Measurements from ENCODE around the gene SPINK8. TPM values are rescaled to one million over a fixed set of nuclear protein-coding genes. Genes with fewer than 3 reads are reported as not detected.

SPINK8 gene
- total RNA-seq, 2 donors from 2014 or later = not detected

- no peak for ATAC-seq
- H3K9me3 Mint-ChIP-seq = no peaks in the 10 kb centered on the region
- H3K4me3 Mint-ChIP-seq = no peak overlapping the region
- H3K27me3 Mint-ChIP-seq = peaks cover 16 to 26% of the 10 kb centered on the region in 2 donors
- peaks cover 12 to 16% of the 10 kb centered on the region in 2 donors for H3K4me1 Mint-ChIP-seq (ENCODE audit: low read depth in 2 of 2)
- no peak overlapping the region for H3K27ac Mint-ChIP-seq
- H3K36me3 Mint-ChIP-seq = no peaks in the 10 kb centered on the region
- no peak for DNase-seq (ENCODE audit: low spot score)
Observed at GRCh38 chr3:48305396-48305795, 28.1 kb downstream of the SPINK8 start.

- H3K4me1 Mint-ChIP-seq (ENCODE audit: low read depth in 2 of 2) = peaks cover 29 to 35% of the 10 kb centered on the region in 2 donors
- H3K36me3 Mint-ChIP-seq = peaks cover 5% of the 10 kb centered on the region
- DNase-seq (ENCODE audit: low spot score) (no peak), ATAC-seq (no peak)
- peak overlapping the region; percentile 84 for H3K4me3 Mint-ChIP-seq
- peak overlapping the region; percentile 72 to 87 for H3K27ac Mint-ChIP-seq
- peaks cover 6 to 13% of the 10 kb centered on the region in 2 donors for H3K27me3 Mint-ChIP-seq
- no peaks in the 10 kb centered on the region for H3K9me3 Mint-ChIP-seq
Observed at GRCh38 chr3:48303021-48303420, 30.4 kb downstream of the SPINK8 start.

- Mint-ChIP-seq H3K4me3 (peak overlapping the region; percentile 84), H3K4me1 (ENCODE audit: low read depth in 2 of 2) (peaks cover 40 to 47% of the 10 kb centered on the region in 2 donors), H3K27ac (peak overlapping the region; percentile 72 to 87), H3K27me3 (peaks cover 2 to 4% of the 10 kb centered on the region in 2 donors), H3K9me3 (no peaks in the 10 kb centered on the region), H3K36me3 (peaks cover 7% of the 10 kb centered on the region)
- DNase-seq (ENCODE audit: low spot score) = no peak
- ATAC-seq = peak in 1 of 2 donors; percentile 2
Observed at GRCh38 chr3:48301800-48302166, 31.7 kb downstream of the SPINK8 start.

- peaks cover 42 to 48% of the 10 kb centered on the region in 2 donors for H3K4me1 Mint-ChIP-seq (ENCODE audit: low read depth in 2 of 2)
- H3K9me3 Mint-ChIP-seq = no peaks in the 10 kb centered on the region
- H3K27me3 Mint-ChIP-seq = peaks cover 0 to 3% of the 10 kb centered on the region in 2 donors
- peak within 1 kb of the TSS; percentile 72 to 87 for H3K27ac Mint-ChIP-seq
- peaks cover 12% of the 10 kb centered on the region for H3K36me3 Mint-ChIP-seq
- H3K4me3 Mint-ChIP-seq = peak within 1 kb of the TSS; percentile 84
- DNase-seq (ENCODE audit: low spot score) (peak; percentile 97), ATAC-seq (peak; percentile 96 to 97)
Observed at GRCh38 chr3:48301020-48301799, 32.3 kb downstream of the SPINK8 start, which contains the start of gene NME6. Gene NME6, minus strand, starts transcription at chr3:48301367.

GRCh38 chr3:48299746-48300712 lies 33.4 kb downstream of the SPINK8 start:
- H3K9me3 Mint-ChIP-seq = no peaks in the 10 kb centered on the region
- H3K4me3 Mint-ChIP-seq = peak overlapping the region; percentile 84
- peaks cover 42 to 48% of the 10 kb centered on the region in 2 donors for H3K4me1 Mint-ChIP-seq (ENCODE audit: low read depth in 2 of 2)
- peaks cover 0 to 2% of the 10 kb centered on the region in 2 donors for H3K27me3 Mint-ChIP-seq
- peaks cover 14% of the 10 kb centered on the region for H3K36me3 Mint-ChIP-seq
- ATAC-seq (peak in 1 of 2 donors; percentile 37), DNase-seq (ENCODE audit: low spot score) (peak; percentile 65)
- peak overlapping the region; percentile 72 to 87 for H3K27ac Mint-ChIP-seq

GRCh38 chr3:48297111-48297810 lies 36.2 kb downstream of the SPINK8 start:
- no peak for ATAC-seq
- Mint-ChIP-seq H3K27me3 (no peaks in the 10 kb centered on the region), H3K27ac (peak overlapping the region; percentile 13 to 82), H3K4me3 (peak overlapping the region; percentile 8), H3K4me1 (ENCODE audit: low read depth in 2 of 2) (peaks cover 38 to 41% of the 10 kb centered on the region in 2 donors), H3K9me3 (no peaks in the 10 kb centered on the region), H3K36me3 (peaks cover 23% of the 10 kb centered on the region)
- DNase-seq (ENCODE audit: low spot score) = no peak

- peaks cover 34 to 36% of the 10 kb centered on the region in 2 donors for H3K4me1 Mint-ChIP-seq (ENCODE audit: low read depth in 2 of 2)
- DNase-seq (ENCODE audit: low spot score) = no peak
- ATAC-seq = no peak
- no peaks in the 10 kb centered on the region for H3K27me3 Mint-ChIP-seq
- peak overlapping the region; percentile 8 for H3K4me3 Mint-ChIP-seq
- H3K9me3 Mint-ChIP-seq = no peaks in the 10 kb centered on the region
- H3K36me3 Mint-ChIP-seq = peaks cover 23% of the 10 kb centered on the region
- peak overlapping the region; percentile 13 to 82 for H3K27ac Mint-ChIP-seq
Observed at GRCh38 chr3:48296699-48297098, 36.8 kb downstream of the SPINK8 start.

- Mint-ChIP-seq H3K4me3 (no peak overlapping the region), H3K9me3 (no peaks in the 10 kb centered on the region), H3K4me1 (ENCODE audit: low read depth in 2 of 2) (peaks cover 26 to 27% of the 10 kb centered on the region in 2 donors), H3K27me3 (no peaks in the 10 kb centered on the region), H3K27ac (no peak overlapping the region), H3K36me3 (peaks cover 20% of the 10 kb centered on the region)
- ATAC-seq (peak in 1 of 2 donors; percentile 28), DNase-seq (ENCODE audit: low spot score) (no peak)
Observed at GRCh38 chr3:48294611-48295263, 38.7 kb downstream of the SPINK8 start.

GRCh38 chr3:48289659-48290058 lies 43.8 kb downstream of the SPINK8 start:
- no peaks in the 10 kb centered on the region for H3K27me3 Mint-ChIP-seq
- H3K36me3 Mint-ChIP-seq = peaks cover 24% of the 10 kb centered on the region
- H3K27ac Mint-ChIP-seq = no peak overlapping the region
- ATAC-seq = no peak
- no peaks in the 10 kb centered on the region for H3K9me3 Mint-ChIP-seq
- no peak for DNase-seq (ENCODE audit: low spot score)
- no peak overlapping the region for H3K4me3 Mint-ChIP-seq
- H3K4me1 Mint-ChIP-seq (ENCODE audit: low read depth in 2 of 2) = peaks cover 5 to 10% of the 10 kb centered on the region in 2 donors

GRCh38 chr3:48287034-48287433 lies 46.4 kb downstream of the SPINK8 start:
- H3K27me3 Mint-ChIP-seq = no peaks in the 10 kb centered on the region
- no peak overlapping the region for H3K27ac Mint-ChIP-seq
- H3K9me3 Mint-ChIP-seq = no peaks in the 10 kb centered on the region
- no peak for ATAC-seq
- DNase-seq (ENCODE audit: low spot score) = no peak
- peaks cover 15% of the 10 kb centered on the region for H3K36me3 Mint-ChIP-seq
- H3K4me3 Mint-ChIP-seq = no peak overlapping the region
- H3K4me1 Mint-ChIP-seq (ENCODE audit: low read depth in 2 of 2) = peaks cover 5 to 12% of the 10 kb centered on the region in 2 donors

GRCh38 chr3:48286308-48286707 lies 47.2 kb downstream of the SPINK8 start:
- Mint-ChIP-seq H3K4me3 (no peak overlapping the region), H3K27ac (no peak overlapping the region), H3K27me3 (no peaks in the 10 kb centered on the region), H3K36me3 (peaks cover 15% of the 10 kb centered on the region), H3K9me3 (no peaks in the 10 kb centered on the region), H3K4me1 (ENCODE audit: low read depth in 2 of 2) (peaks cover 5 to 14% of the 10 kb centered on the region in 2 donors)
- DNase-seq (ENCODE audit: low spot score) = no peak
- ATAC-seq = no peak

- Mint-ChIP-seq H3K9me3 (no peaks in the 10 kb centered on the region), H3K27ac (no peak overlapping the region), H3K4me3 (no peak overlapping the region), H3K36me3 (peaks cover 15% of the 10 kb centered on the region), H3K4me1 (ENCODE audit: low read depth in 2 of 2) (peaks cover 5 to 11% of the 10 kb centered on the region in 2 donors), H3K27me3 (no peaks in the 10 kb centered on the region)
- no peak for DNase-seq (ENCODE audit: low spot score)
- ATAC-seq = no peak
Observed at GRCh38 chr3:48285675-48286074, 47.8 kb downstream of the SPINK8 start.

- DNase-seq (ENCODE audit: low spot score) (no peak), ATAC-seq (no peak)
- Mint-ChIP-seq H3K27ac (no peak overlapping the region), H3K9me3 (no peaks in the 10 kb centered on the region), H3K36me3 (peaks cover 15% of the 10 kb centered on the region), H3K4me3 (no peak overlapping the region), H3K4me1 (ENCODE audit: low read depth in 2 of 2) (peaks cover 5 to 11% of the 10 kb centered on the region in 2 donors), H3K27me3 (no peaks in the 10 kb centered on the region)
Observed at GRCh38 chr3:48285132-48285531, 48.3 kb downstream of the SPINK8 start.

Data from natural killer cell treated with Interleukin-12 subunit alpha and Interleukin-12 subunit beta and Interleukin-15 and Interleukin-18, amount 100 ng/mL, for 72 hours (primary cell).